Nephron (organoid): ENCODE measurements around the gene SLCO1B1.
"Not testable (repeated sequence)": the region's sequence is repeated elsewhere in the genome, so short reads cannot be mapped to it uniquely, and the experiment has no call there.

Experiments used
- H3K27ac Mint-ChIP-seq, 3 experiments: 2 replicates each; pipeline ENCODE4 v1.8.0; 2020; ENCODE audit warnings: mixed read lengths in 3 of 3, mild to moderate bottlenecking in 2 of 3, moderate library complexity in 1 of 3
- H3K27me3 Mint-ChIP-seq: 2 replicates; pipeline ENCODE4 v1.8.0; 2021; ENCODE audit warnings: low read depth, mild to moderate bottlenecking, moderate library complexity, mixed read lengths
- H3K36me3 Mint-ChIP-seq: 2 replicates; pipeline ENCODE4 v1.8.0; 2020; ENCODE audit warnings: low read depth, mixed read lengths
- H3K4me1 Mint-ChIP-seq: 2 replicates; pipeline ENCODE4 v1.8.0; 2020; ENCODE audit warnings: mixed read lengths
- H3K4me3 Mint-ChIP-seq, 3 experiments: 2 replicates each; pipeline ENCODE4 v1.8.0; 2020; ENCODE audit warnings: mild to moderate bottlenecking in 3 of 3, mixed read lengths in 3 of 3, moderate library complexity in 2 of 3
- H3K9me3 Mint-ChIP-seq: 2 replicates; pipeline ENCODE4 v1.8.0; 2020; ENCODE audit warnings: mixed read lengths
- TF ChIP-seq, protein P1 (sequence below), 3 experiments: fragments of 200-600 bp; sonication (generic); IDR thresholded peaks; one replicate each; pipeline ENCODE4 v1.5.0; 2021; ENCODE audit warnings: antibody characterized with exemption in 3 of 3; ENCODE audit not compliant: unreplicated experiment in 3 of 3

The SLCO1B1 gene

DNA sequence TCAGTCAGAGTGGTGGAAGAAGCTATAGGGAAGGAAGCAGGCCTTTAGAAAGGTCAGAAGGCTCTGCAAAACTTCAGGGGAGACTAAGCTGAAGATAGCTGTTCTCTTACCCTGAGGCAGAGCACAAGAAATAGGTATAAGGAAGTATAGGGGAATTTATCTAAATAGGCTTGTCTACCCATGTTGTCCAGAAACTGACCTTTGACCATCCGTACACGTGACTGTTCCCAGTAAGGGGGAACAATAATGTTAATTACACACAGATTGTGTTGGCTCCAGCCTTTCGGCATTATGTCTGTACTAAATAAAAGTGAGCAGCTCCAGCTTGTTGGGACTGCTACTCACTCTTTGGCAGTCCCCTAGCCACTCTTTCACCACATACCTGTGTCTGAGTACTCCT is 59.0 kb downstream of the SLCO1B1 start:
- H3K4me3 Mint-ChIP-seq = no peak overlapping the region
- peaks cover 2% of the 10 kb centered on the region for H3K9me3 Mint-ChIP-seq
- H3K27ac Mint-ChIP-seq = no peak overlapping the region
- H3K27me3 Mint-ChIP-seq = no peaks in the 10 kb centered on the region
- no peaks in the 10 kb centered on the region for H3K36me3 Mint-ChIP-seq
- TF ChIP-seq, protein P1, sequence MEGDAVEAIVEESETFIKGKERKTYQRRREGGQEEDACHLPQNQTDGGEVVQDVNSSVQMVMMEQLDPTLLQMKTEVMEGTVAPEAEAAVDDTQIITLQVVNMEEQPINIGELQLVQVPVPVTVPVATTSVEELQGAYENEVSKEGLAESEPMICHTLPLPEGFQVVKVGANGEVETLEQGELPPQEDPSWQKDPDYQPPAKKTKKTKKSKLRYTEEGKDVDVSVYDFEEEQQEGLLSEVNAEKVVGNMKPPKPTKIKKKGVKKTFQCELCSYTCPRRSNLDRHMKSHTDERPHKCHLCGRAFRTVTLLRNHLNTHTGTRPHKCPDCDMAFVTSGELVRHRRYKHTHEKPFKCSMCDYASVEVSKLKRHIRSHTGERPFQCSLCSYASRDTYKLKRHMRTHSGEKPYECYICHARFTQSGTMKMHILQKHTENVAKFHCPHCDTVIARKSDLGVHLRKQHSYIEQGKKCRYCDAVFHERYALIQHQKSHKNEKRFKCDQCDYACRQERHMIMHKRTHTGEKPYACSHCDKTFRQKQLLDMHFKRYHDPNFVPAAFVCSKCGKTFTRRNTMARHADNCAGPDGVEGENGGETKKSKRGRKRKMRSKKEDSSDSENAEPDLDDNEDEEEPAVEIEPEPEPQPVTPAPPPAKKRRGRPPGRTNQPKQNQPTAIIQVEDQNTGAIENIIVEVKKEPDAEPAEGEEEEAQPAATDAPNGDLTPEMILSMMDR (IDR thresholded peaks at IDR 0.05; ENCODE audit: unreplicated experiment in 3 of 3) = no peak
- H3K4me1 Mint-ChIP-seq = no peaks in the 10 kb centered on the region

DNA sequence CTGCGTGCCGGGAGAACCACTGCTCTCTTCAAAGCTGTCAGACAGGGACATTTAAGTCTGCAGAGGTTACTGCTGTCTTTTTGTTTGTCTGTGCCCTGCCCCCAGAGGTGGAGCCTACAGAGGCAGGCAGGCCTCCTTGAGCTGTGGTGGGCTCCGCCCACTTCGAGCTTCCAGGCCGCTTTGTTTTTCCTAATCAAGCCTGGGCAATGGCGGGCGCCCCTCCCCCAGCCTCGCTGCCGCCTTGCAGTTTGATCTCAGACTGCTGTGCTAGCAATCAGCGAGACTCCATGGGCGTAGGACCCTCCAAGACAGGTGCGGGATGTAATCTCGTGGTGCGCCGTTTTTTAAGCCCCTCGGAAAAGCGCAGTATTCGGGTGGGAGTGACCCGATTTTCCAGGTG is 83.4 kb downstream of the SLCO1B1 start:
- not testable (repeated sequence) for H3K36me3 Mint-ChIP-seq, H3K27me3 Mint-ChIP-seq, H3K4me3 Mint-ChIP-seq, H3K9me3 Mint-ChIP-seq, H3K27ac Mint-ChIP-seq, H3K4me1 Mint-ChIP-seq

DNA sequence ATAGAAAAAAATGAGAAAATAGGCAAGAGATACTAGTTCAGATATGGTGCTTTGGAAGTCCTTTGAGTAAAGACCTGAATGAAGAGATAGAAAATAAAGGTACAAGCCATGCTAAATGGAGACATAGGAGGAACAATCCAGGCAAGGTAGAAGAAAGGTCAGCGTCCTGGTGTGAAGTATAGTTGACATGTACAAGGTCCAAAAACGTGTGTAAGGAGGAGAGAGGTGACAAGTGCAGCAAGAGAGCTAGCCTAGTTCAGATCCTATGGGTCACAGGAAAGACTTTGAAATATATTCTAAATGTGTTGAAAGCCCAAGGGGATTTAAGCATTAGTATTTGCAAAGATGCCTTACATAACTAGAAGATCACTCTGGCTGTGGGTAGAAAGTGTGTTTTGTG is 88.2 kb downstream of the SLCO1B1 start:
- Mint-ChIP-seq H3K4me3 (no peak overlapping the region), H3K36me3 (no peaks in the 10 kb centered on the region), H3K9me3 (peaks cover 4% of the 10 kb centered on the region), H3K27ac (no peak overlapping the region), H3K27me3 (no peaks in the 10 kb centered on the region), H3K4me1 (no peaks in the 10 kb centered on the region)
- TF ChIP-seq, protein P1 (IDR thresholded peaks at IDR 0.05; ENCODE audit: unreplicated experiment in 3 of 3) = no peak

DNA sequence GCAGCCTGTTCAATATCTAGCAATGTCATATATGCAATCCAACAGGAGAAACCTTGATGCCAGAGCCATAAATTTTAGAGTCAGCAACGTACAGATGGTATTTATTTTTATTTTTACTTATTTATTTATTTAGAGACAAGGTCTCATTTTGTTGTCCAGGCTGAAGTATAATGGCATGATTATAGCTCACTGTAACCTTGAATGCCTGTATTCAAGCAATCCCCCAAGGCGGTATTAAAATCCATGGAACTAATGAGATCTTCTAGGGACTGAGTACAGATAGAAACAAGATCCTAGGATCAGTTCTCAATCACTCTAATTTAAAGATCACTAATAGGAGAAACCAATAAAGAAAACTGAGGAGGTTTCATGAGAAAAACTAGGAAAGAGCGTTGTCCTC is 89.3 kb downstream of the SLCO1B1 start:
- Mint-ChIP-seq H3K36me3 (no peaks in the 10 kb centered on the region), H3K4me1 (no peaks in the 10 kb centered on the region), H3K27me3 (no peaks in the 10 kb centered on the region), H3K9me3 (no peaks in the 10 kb centered on the region), H3K4me3 (no peak overlapping the region), H3K27ac (no peak overlapping the region)
- TF ChIP-seq, protein P1 (IDR thresholded peaks at IDR 0.05; ENCODE audit: unreplicated experiment in 3 of 3) = no peak

DNA sequence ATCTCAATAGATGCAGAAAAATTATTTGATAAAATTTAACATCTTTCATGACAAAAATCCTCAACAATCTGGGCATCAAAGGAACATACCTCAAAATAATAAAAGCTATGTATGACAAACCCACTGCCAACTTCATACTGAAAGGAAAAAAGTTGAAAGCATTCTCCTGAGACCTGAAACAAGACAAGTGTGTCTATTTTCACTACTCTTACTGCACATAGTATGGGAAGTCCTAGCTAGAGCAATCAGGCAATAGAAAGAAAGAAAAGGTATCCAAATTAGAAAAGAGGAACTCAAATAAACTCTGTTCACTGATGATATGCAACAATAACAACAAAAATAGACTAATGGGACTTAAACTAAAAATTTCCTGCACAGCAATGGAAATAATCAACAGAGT is 90.1 kb downstream of the SLCO1B1 start:
- H3K27ac Mint-ChIP-seq = no peak overlapping the region
- no peaks in the 10 kb centered on the region for H3K27me3 Mint-ChIP-seq
- H3K4me3 Mint-ChIP-seq = no peak overlapping the region
- H3K9me3 Mint-ChIP-seq = no peaks in the 10 kb centered on the region
- no peaks in the 10 kb centered on the region for H3K4me1 Mint-ChIP-seq
- TF ChIP-seq, protein P1 (IDR thresholded peaks at IDR 0.05; ENCODE audit: unreplicated experiment in 3 of 3) = no peak
- no peaks in the 10 kb centered on the region for H3K36me3 Mint-ChIP-seq

DNA sequence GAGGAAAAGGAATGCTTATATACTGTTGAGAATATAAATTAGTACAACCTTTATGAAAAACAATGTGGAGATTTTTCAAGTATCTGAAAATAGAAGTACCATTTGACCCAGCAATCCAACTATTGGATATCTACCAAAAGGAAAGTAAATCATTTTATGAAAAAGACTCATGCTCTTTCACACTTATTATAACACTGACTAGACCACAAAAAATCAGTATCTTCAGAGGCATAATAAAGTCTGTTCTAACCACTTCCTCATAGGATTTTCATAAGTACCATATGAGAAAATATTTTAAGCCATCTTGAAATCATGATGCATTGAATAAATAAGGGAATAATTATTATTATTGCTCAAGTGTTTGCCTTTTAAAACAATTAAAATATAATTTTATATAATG is 90.8 kb downstream of the SLCO1B1 start:
- Mint-ChIP-seq H3K4me1 (no peaks in the 10 kb centered on the region), H3K27ac (no peak overlapping the region), H3K4me3 (no peak overlapping the region), H3K36me3 (no peaks in the 10 kb centered on the region), H3K9me3 (no peaks in the 10 kb centered on the region), H3K27me3 (no peaks in the 10 kb centered on the region)
- TF ChIP-seq, protein P1 (IDR thresholded peaks at IDR 0.05; ENCODE audit: unreplicated experiment in 3 of 3) = no peak

DNA sequence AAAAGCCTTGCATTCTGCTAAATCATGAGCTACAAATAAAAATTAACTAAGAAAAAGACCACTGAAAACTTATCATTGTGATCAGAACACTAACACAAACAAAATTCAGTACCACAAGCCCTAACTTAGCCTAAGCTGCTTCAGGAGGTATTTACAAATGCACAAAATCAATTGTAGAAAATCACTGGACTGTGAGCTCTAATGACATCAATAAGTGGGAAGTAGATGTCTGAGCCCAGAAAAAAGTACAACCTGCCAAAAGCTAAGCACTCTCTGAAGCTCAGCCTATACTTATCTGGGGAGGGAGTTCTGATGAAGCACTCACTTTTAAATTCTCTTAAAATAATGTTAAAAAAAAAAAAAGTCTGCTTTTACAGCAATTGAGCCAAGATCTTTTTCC is 92.9 kb downstream of the SLCO1B1 start:
- H3K4me1 Mint-ChIP-seq = no peaks in the 10 kb centered on the region
- H3K9me3 Mint-ChIP-seq = no peaks in the 10 kb centered on the region
- no peak overlapping the region for H3K27ac Mint-ChIP-seq
- TF ChIP-seq, protein P1 (IDR thresholded peaks at IDR 0.05; ENCODE audit: unreplicated experiment in 3 of 3) = no peak
- no peak overlapping the region for H3K4me3 Mint-ChIP-seq
- no peaks in the 10 kb centered on the region for H3K27me3 Mint-ChIP-seq
- H3K36me3 Mint-ChIP-seq = no peaks in the 10 kb centered on the region
